Measurements from ENCODE around the gene RDX.

- TF ChIP-seq CTCF (IDR thresholded peaks at IDR 0.05) (no peak), POLR2A (IDR thresholded peaks at IDR 0.05) (no peak)
These were observed 31.1 kb upstream of the RDX start for GRCh38 chr11:110327508-110327907.

Measured in lower leg skin (tissue), 3 donors.